ENCODE measurements around the gene DPYD. TPM values are rescaled to one million over a fixed set of nuclear protein-coding genes. Genes with fewer than 3 reads are reported as not detected.

DPYD gene
- total RNA-seq, 1 donor: 81.4 TPM

DNA sequence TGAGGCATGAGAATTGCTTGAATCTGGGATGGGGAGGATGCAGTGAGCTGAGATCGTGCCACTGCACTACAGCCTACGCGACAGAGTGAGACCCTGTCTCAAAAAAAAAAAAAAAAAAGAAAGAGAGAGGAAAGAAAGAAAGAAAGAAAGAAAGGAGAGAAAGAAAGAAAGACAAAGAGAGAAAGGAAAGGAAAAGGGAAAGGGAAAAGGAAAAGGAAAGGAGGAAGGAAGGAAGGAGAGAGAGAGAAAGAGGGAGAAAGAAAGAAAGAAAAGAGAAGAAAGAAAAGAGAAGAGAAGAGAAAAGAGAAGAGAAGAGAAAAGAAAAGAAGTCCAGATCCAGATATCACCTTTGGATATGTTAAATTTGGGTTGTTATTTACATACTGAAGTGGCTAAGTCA lies 106.0 kb downstream of the DPYD start:
- H3K4me1 ChIP-seq (ENCODE audit: insufficient read depth, low read length): peaks cover 8% of the 10 kb centered on the region
- no peaks in the 10 kb centered on the region for H3K79me2 ChIP-seq (ENCODE audit: insufficient read depth, low read length)
- H3K27ac ChIP-seq (ENCODE audit: low read depth, low read length): no peak overlapping the region
- H3K36me3 ChIP-seq (ENCODE audit: insufficient read depth, low read length): no peaks in the 10 kb centered on the region
- TF ChIP-seq, protein P1, sequence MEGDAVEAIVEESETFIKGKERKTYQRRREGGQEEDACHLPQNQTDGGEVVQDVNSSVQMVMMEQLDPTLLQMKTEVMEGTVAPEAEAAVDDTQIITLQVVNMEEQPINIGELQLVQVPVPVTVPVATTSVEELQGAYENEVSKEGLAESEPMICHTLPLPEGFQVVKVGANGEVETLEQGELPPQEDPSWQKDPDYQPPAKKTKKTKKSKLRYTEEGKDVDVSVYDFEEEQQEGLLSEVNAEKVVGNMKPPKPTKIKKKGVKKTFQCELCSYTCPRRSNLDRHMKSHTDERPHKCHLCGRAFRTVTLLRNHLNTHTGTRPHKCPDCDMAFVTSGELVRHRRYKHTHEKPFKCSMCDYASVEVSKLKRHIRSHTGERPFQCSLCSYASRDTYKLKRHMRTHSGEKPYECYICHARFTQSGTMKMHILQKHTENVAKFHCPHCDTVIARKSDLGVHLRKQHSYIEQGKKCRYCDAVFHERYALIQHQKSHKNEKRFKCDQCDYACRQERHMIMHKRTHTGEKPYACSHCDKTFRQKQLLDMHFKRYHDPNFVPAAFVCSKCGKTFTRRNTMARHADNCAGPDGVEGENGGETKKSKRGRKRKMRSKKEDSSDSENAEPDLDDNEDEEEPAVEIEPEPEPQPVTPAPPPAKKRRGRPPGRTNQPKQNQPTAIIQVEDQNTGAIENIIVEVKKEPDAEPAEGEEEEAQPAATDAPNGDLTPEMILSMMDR (IDR thresholded peaks at IDR 0.05; ENCODE audit: extremely low read depth, low read depth, low read length): no peak
- no peaks in the 10 kb centered on the region for H4K20me1 ChIP-seq (ENCODE audit: insufficient read depth, low read length)
- H3K4me3 ChIP-seq (ENCODE audit: insufficient read depth, low read length): no peak overlapping the region
- H2AFZ ChIP-seq (ENCODE audit: low read length): no peak overlapping the region
- H3K27me3 ChIP-seq (ENCODE audit: insufficient read depth, low read length): no peaks in the 10 kb centered on the region
- H3K4me2 ChIP-seq (ENCODE audit: insufficient read depth, low read length): no peak overlapping the region
- no peaks in the 10 kb centered on the region for H3K9me3 ChIP-seq (ENCODE audit: low read depth, low read length)
- no peak for DNase-seq (ENCODE audit: insufficient read length, low spot score, missing footprints)

DNA sequence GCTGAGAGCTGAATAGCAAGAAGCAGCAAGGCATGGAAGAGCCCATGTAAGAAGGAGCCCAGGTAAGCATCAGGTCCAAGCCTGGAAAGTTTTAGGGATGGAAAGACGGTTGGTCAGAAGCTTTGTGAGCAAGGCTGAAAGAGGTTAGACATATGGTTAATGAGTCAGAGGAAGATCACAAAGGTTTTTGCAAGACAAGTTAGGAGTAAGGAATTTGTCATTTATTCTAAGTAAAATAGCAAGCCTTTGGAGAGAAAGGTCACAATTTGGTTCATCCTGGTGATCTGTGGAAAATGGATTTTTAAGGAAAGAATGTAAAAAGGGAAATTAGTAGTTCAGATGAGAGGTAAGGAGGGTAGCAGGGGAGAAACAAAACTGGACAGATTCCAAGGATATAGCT lies 106.7 kb downstream of the DPYD start:
- Histone ChIP-seq H3K79me2 (ENCODE audit: insufficient read depth, low read length) (no peaks in the 10 kb centered on the region), H3K27me3 (ENCODE audit: insufficient read depth, low read length) (no peaks in the 10 kb centered on the region), H3K27ac (ENCODE audit: low read depth, low read length) (no peak overlapping the region), H3K4me1 (ENCODE audit: insufficient read depth, low read length) (peaks cover 8% of the 10 kb centered on the region), H3K9me3 (ENCODE audit: low read depth, low read length) (no peaks in the 10 kb centered on the region), H3K4me3 (ENCODE audit: insufficient read depth, low read length) (no peak overlapping the region), H3K4me2 (ENCODE audit: insufficient read depth, low read length) (no peak overlapping the region), H3K36me3 (ENCODE audit: insufficient read depth, low read length) (no peaks in the 10 kb centered on the region), H2AFZ (ENCODE audit: low read length) (no peak overlapping the region), H4K20me1 (ENCODE audit: insufficient read depth, low read length) (no peaks in the 10 kb centered on the region)
- no peak for DNase-seq (ENCODE audit: insufficient read length, low spot score, missing footprints)
- TF ChIP-seq, protein P1 (IDR thresholded peaks at IDR 0.05; ENCODE audit: extremely low read depth, low read depth, low read length): no peak

DNA sequence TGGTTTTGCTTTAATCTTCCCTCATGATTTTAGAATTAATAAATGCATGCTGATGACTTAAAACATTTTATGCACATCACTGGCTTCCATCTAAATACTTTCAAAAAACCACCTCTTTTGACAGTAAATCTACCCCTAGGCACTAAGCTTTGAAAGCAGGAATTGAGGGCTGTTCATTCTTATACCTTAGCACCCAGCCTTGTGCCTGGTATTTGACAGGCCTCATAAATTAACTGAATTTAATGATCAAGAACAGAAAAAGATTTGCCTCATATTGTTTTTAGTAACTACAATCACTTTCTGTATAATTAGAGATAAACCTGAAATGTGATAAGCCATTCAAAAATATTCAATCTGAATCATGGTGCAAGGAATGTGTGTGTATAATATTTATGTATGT lies 108.8 kb downstream of the DPYD start:
- H3K4me1 ChIP-seq (ENCODE audit: insufficient read depth, low read length): peaks cover 8% of the 10 kb centered on the region
- H3K4me2 ChIP-seq (ENCODE audit: insufficient read depth, low read length): no peak overlapping the region
- H3K9me3 ChIP-seq (ENCODE audit: low read depth, low read length): no peaks in the 10 kb centered on the region
- DNase-seq (ENCODE audit: insufficient read length, low spot score, missing footprints): no peak
- no peaks in the 10 kb centered on the region for H4K20me1 ChIP-seq (ENCODE audit: insufficient read depth, low read length)
- H3K36me3 ChIP-seq (ENCODE audit: insufficient read depth, low read length): no peaks in the 10 kb centered on the region
- no peak overlapping the region for H3K27ac ChIP-seq (ENCODE audit: low read depth, low read length)
- H3K79me2 ChIP-seq (ENCODE audit: insufficient read depth, low read length): no peaks in the 10 kb centered on the region
- H2AFZ ChIP-seq (ENCODE audit: low read length): no peak overlapping the region
- no peaks in the 10 kb centered on the region for H3K27me3 ChIP-seq (ENCODE audit: insufficient read depth, low read length)
- TF ChIP-seq, protein P1 (IDR thresholded peaks at IDR 0.05; ENCODE audit: extremely low read depth, low read depth, low read length): no peak
- no peak overlapping the region for H3K4me3 ChIP-seq (ENCODE audit: insufficient read depth, low read length)

DNA sequence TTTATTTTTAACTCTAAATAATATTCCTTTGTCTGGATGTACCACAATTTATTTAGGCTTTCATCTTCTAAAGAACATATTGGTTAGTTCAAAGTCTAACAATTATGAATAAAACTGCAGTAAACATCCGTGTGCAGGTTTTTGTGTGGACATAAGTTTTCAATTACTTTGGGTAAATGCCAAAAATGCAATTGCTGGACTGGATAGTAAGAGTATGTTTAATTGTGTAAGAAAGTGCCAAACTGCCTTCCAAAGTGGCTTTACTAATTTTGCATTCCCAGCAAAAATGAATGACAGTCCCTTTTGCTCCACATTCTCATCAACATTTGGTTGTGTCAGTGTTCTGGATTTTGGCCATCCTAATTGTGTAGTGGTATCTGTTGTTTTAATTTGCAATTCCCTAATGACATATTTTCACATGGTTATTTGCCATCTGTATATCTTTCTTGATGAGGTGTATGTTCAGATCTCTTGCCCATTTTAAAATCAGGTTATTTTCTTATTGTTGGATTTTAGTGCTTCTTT lies 113.8 kb downstream of the DPYD start:
- no peak overlapping the region for H2AFZ ChIP-seq (ENCODE audit: low read length)
- no peaks in the 10 kb centered on the region for H3K9me3 ChIP-seq (ENCODE audit: low read depth, low read length)
- H3K27me3 ChIP-seq (ENCODE audit: insufficient read depth, low read length): no peaks in the 10 kb centered on the region
- TF ChIP-seq, protein P1 (IDR thresholded peaks at IDR 0.05; ENCODE audit: extremely low read depth, low read depth, low read length): no peak
- no peaks in the 10 kb centered on the region for H4K20me1 ChIP-seq (ENCODE audit: insufficient read depth, low read length)
- DNase-seq (ENCODE audit: insufficient read length, low spot score, missing footprints): no peak
- no peak overlapping the region for H3K4me2 ChIP-seq (ENCODE audit: insufficient read depth, low read length)
- H3K36me3 ChIP-seq (ENCODE audit: insufficient read depth, low read length): no peaks in the 10 kb centered on the region
- no peak overlapping the region for H3K27ac ChIP-seq (ENCODE audit: low read depth, low read length)
- peaks cover 4% of the 10 kb centered on the region for H3K4me1 ChIP-seq (ENCODE audit: insufficient read depth, low read length)
- no peaks in the 10 kb centered on the region for H3K79me2 ChIP-seq (ENCODE audit: insufficient read depth, low read length)
- H3K4me3 ChIP-seq (ENCODE audit: insufficient read depth, low read length): no peak overlapping the region
